C4-2B (cell line): ENCODE results near the gene SRY.

Experiments used
- H3K27ac ChIP-seq: fragments of 450-650 bp; 2 replicates; pipeline ENCODE4 v1.5.1; 2017
- CTCF ChIP-seq: fragments of 450-650 bp; conservative IDR thresholded peaks from 2 replicates; pipeline ENCODE4 v1.5.1; 2017; ENCODE audit warnings: mild to moderate bottlenecking
- ZFX ChIP-seq: fragments of 450-650 bp; IDR thresholded peaks from 2 replicates; pipeline ENCODE4 v1.6.1; 2017

Gene SRY

GRCh38 chrY:2796977-2797523 is 9.6 kb upstream of the SRY start:
- H3K27ac ChIP-seq, result no peak overlapping the region
- TF ChIP-seq CTCF (no peak), ZFX (no peak)

- TF ChIP-seq ZFX, result no peak
- TF ChIP-seq CTCF, result no peak
- no peak overlapping the region for H3K27ac ChIP-seq
These were observed 2.3 kb upstream of the SRY start for GRCh38 chrY:2789756-2790155.

GRCh38 chrY:2786876-2787512 is 488 bp downstream of the SRY start:
- H3K27ac ChIP-seq, result no peak overlapping the region

More at GRCh38 chrY:2786876-2787512, 488 bp downstream of the SRY start:
- no peak for TF ChIP-seq CTCF
- TF ChIP-seq ZFX, result no peak
